Ishikawa (cell line): ENCODE measurements around the gene SPRR2F.

Source experiments
- CEBPB ChIP-seq: IDR thresholded peaks from 2 replicates; pipeline ENCODE4 v1.6.1; 2012
- CREB1 ChIP-seq: IDR thresholded peaks from 2 replicates; pipeline ENCODE4 v1.6.1; 2012; ENCODE audit warnings: low read depth
- EGR1 ChIP-seq: IDR thresholded peaks from 2 replicates; pipeline ENCODE4 v1.6.1; 2012
- EP300 ChIP-seq: IDR thresholded peaks from 2 replicates; pipeline ENCODE4 v1.6.1; 2012; ENCODE audit warnings: borderline replicate concordance
- FOXM1 ChIP-seq: IDR thresholded peaks from 2 replicates; pipeline ENCODE4 v1.6.1; 2012; ENCODE audit warnings: low read depth, borderline replicate concordance
- NFIC ChIP-seq: IDR thresholded peaks from 2 replicates; pipeline ENCODE4 v1.6.1; 2012
- RAD21 ChIP-seq: IDR thresholded peaks from 2 replicates; pipeline ENCODE4 v1.6.1; 2012; ENCODE audit warnings: low read depth
- REST ChIP-seq: IDR thresholded peaks from 2 replicates; pipeline ENCODE4 v1.6.1; 2012; ENCODE audit warnings: low read depth, mild to moderate bottlenecking
- TAF1 ChIP-seq: IDR thresholded peaks from 2 replicates; pipeline ENCODE4 v1.6.1; 2012; ENCODE audit warnings: low read depth, mild to moderate bottlenecking
- TCF12 ChIP-seq: IDR thresholded peaks from 2 replicates; pipeline ENCODE4 v1.6.1; 2012; ENCODE audit warnings: low read depth
- TEAD4 ChIP-seq: IDR thresholded peaks from 2 replicates; pipeline ENCODE4 v1.6.1; 2012
- YY1 ChIP-seq: IDR thresholded peaks from 2 replicates; pipeline ENCODE4 v1.6.1; 2012; ENCODE audit warnings: low read depth
- ZBTB7A ChIP-seq: IDR thresholded peaks from 2 replicates; pipeline ENCODE4 v1.6.1; 2012; ENCODE audit warnings: low read depth
- TF ChIP-seq, protein P1 (sequence below): IDR thresholded peaks from 2 replicates; pipeline ENCODE4 v1.6.1; 2012
- TF ChIP-seq, protein P2 (sequence below): IDR thresholded peaks from 2 replicates; pipeline ENCODE4 v1.6.1; 2012

The SPRR2F gene

GRCh38 chr1:153113416-153113815 lies at the start of gene SPRR2F:
Gene SPRR2F, minus strand, starts transcription at chr1:153113516. Its CDS starts 783 bp downstream, at chr1:153112733.
- no peak for TF ChIP-seq TEAD4
- TF ChIP-seq YY1: no peak
- TF ChIP-seq REST: no peak
- TF ChIP-seq CREB1: no peak
- TF ChIP-seq CEBPB: no peak
- no peak for TF ChIP-seq ZBTB7A
- TF ChIP-seq, protein P1, sequence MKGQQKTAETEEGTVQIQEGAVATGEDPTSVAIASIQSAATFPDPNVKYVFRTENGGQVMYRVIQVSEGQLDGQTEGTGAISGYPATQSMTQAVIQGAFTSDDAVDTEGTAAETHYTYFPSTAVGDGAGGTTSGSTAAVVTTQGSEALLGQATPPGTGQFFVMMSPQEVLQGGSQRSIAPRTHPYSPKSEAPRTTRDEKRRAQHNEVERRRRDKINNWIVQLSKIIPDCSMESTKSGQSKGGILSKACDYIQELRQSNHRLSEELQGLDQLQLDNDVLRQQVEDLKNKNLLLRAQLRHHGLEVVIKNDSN: no peak
- no peak for TF ChIP-seq EGR1
- TF ChIP-seq FOXM1: no peak
- TF ChIP-seq RAD21: no peak
- no peak for TF ChIP-seq TAF1

GRCh38 chr1:153155541-153155940 lies 42.2 kb upstream of the SPRR2F start:
- TF ChIP-seq, protein P2, sequence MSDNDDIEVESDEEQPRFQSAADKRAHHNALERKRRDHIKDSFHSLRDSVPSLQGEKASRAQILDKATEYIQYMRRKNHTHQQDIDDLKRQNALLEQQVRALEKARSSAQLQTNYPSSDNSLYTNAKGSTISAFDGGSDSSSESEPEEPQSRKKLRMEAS: no peak
- TF ChIP-seq EP300: no peak
- TF ChIP-seq TAF1: no peak
- TF ChIP-seq EGR1: no peak
- no peak for TF ChIP-seq REST
- TF ChIP-seq CREB1: no peak
- TF ChIP-seq RAD21: no peak

GRCh38 chr1:153152481-153152880 lies 39.2 kb upstream of the SPRR2F start:
- TF ChIP-seq, protein P2: no peak
- TF ChIP-seq EGR1: no peak
- TF ChIP-seq, protein P1: no peak

- TF ChIP-seq TAF1 (no peak), REST (no peak), YY1 (no peak), EGR1 (no peak), ZBTB7A (no peak), EP300 (no peak), CREB1 (no peak), TEAD4 (no peak), RAD21 (no peak), TCF12 (no peak), NFIC (no peak), CEBPB (no peak), FOXM1 (no peak)
- TF ChIP-seq, protein P2: no peak
- TF ChIP-seq, protein P1: no peak
These were observed 37.5 kb upstream of the SPRR2F start, which contains the start of gene SPRR2G for GRCh38 chr1:153150846-153151245. Gene SPRR2G, minus strand, starts transcription at chr1:153150890. Its CDS starts 780 bp downstream, at chr1:153150110.
